Measurements from ENCODE around the gene TSPEAR.
"Not testable (repeated sequence)": the region's sequence is repeated elsewhere in the genome, so short reads cannot be mapped to it uniquely, and the experiment has no call there.

TSPEAR gene

GRCh38 chr21:44627181-44627822 lies 84.1 kb downstream of the TSPEAR start:
- not testable (repeated sequence) for DNase-seq (ENCODE audit: low read depth in 2 of 2)

GRCh38 chr21:44626673-44627143 lies 84.7 kb downstream of the TSPEAR start, which contains the start of gene KRTAP10-9:
TSS of gene KRTAP10-9 (plus strand) at chr21:44627093. CDS start at chr21:44627172, 79 bp downstream.
- DNase-seq (ENCODE audit: low read depth in 2 of 2): no peak

GRCh38 chr21:44626262-44626661 lies 85.1 kb downstream of the TSPEAR start:
- no peak for DNase-seq (ENCODE audit: low read depth in 2 of 2)

GRCh38 chr21:44625756-44626155 lies 85.6 kb downstream of the TSPEAR start:
- no peak for DNase-seq (ENCODE audit: low read depth in 2 of 2)

GRCh38 chr21:44623575-44623974 lies 87.8 kb downstream of the TSPEAR start:
- DNase-seq (ENCODE audit: low read depth in 2 of 2): no peak

GRCh38 chr21:44619886-44620285 lies 91.5 kb downstream of the TSPEAR start:
- DNase-seq (ENCODE audit: low read depth in 2 of 2): no peak

- DNase-seq (ENCODE audit: low read depth in 2 of 2): peak; percentile 22 to 30
Observed at GRCh38 chr21:44618909-44619308, 92.5 kb downstream of the TSPEAR start.

- DNase-seq (ENCODE audit: low read depth in 2 of 2): no peak
Observed at GRCh38 chr21:44618504-44618903, 92.9 kb downstream of the TSPEAR start.

GRCh38 chr21:44617071-44617501 lies 94.3 kb downstream of the TSPEAR start:
- DNase-seq (ENCODE audit: low read depth in 2 of 2): no peak

GRCh38 chr21:44616591-44616926 lies 94.8 kb downstream of the TSPEAR start:
- DNase-seq (ENCODE audit: low read depth in 2 of 2): no peak

- DNase-seq (ENCODE audit: low read depth in 2 of 2): no peak
Observed at GRCh38 chr21:44615911-44616590, 95.3 kb downstream of the TSPEAR start.

GRCh38 chr21:44615466-44615865 lies 95.9 kb downstream of the TSPEAR start:
- no peak for DNase-seq (ENCODE audit: low read depth in 2 of 2)

GRCh38 chr21:44614961-44615391 lies 96.4 kb downstream of the TSPEAR start:
- DNase-seq (ENCODE audit: low read depth in 2 of 2): no peak

- DNase-seq (ENCODE audit: low read depth in 2 of 2): no peak
Observed at GRCh38 chr21:44614161-44614631, 97.2 kb downstream of the TSPEAR start.

GRCh38 chr21:44613386-44614155 lies 97.8 kb downstream of the TSPEAR start:
- DNase-seq (ENCODE audit: low read depth in 2 of 2): no peak

- DNase-seq (ENCODE audit: low read depth in 2 of 2): no peak
Observed at GRCh38 chr21:44612669-44613229, 98.6 kb downstream of the TSPEAR start.

GRCh38 chr21:44612029-44612486 lies 99.3 kb downstream of the TSPEAR start, which contains the start of gene KRTAP10-8:
TSS of gene KRTAP10-8 (plus strand) at chr21:44612079. CDS start at chr21:44612101, 22 bp downstream.
- no peak for DNase-seq (ENCODE audit: low read depth in 2 of 2)

- no peak for DNase-seq (ENCODE audit: low read depth in 2 of 2)
Observed at GRCh38 chr21:44611551-44611950, 99.8 kb downstream of the TSPEAR start.

- not testable (repeated sequence) for DNase-seq (ENCODE audit: low read depth in 2 of 2)
Observed at GRCh38 chr21:44610157-44610843, 101.1 kb downstream of the TSPEAR start.

- no peak for DNase-seq (ENCODE audit: low read depth in 2 of 2)
Observed at GRCh38 chr21:44609193-44609592, 102.2 kb downstream of the TSPEAR start.

- DNase-seq (ENCODE audit: low read depth in 2 of 2): no peak
Observed at GRCh38 chr21:44606495-44606894, 104.9 kb downstream of the TSPEAR start.

Measured in stimulated activated CD4-positive, alpha-beta T cell treated with anti-CD3 and anti-CD28 coated beads, Interleukin-4, amount 100 ng/mL, for 48 hours (primary cell).